ENCODE results near the gene PIWIL4.
"Not testable (repeated sequence)": the region's sequence is repeated elsewhere in the genome, so short reads cannot be mapped to it uniquely, and the experiment has no call there.

The PIWIL4 gene

GRCh38 chr11:94636388-94636949, 69.3 kb downstream of the PIWIL4 start:
- no peak for DNase-seq (ENCODE audit: low read depth, low spot score)

- DNase-seq (ENCODE audit: low read depth, low spot score): peak; percentile 54
Observed at GRCh38 chr11:94638301-94638901, 71.2 kb downstream of the PIWIL4 start.

GRCh38 chr11:94638902-94639373, 71.8 kb downstream of the PIWIL4 start:
- DNase-seq (ENCODE audit: low read depth, low spot score): no peak

DNA sequence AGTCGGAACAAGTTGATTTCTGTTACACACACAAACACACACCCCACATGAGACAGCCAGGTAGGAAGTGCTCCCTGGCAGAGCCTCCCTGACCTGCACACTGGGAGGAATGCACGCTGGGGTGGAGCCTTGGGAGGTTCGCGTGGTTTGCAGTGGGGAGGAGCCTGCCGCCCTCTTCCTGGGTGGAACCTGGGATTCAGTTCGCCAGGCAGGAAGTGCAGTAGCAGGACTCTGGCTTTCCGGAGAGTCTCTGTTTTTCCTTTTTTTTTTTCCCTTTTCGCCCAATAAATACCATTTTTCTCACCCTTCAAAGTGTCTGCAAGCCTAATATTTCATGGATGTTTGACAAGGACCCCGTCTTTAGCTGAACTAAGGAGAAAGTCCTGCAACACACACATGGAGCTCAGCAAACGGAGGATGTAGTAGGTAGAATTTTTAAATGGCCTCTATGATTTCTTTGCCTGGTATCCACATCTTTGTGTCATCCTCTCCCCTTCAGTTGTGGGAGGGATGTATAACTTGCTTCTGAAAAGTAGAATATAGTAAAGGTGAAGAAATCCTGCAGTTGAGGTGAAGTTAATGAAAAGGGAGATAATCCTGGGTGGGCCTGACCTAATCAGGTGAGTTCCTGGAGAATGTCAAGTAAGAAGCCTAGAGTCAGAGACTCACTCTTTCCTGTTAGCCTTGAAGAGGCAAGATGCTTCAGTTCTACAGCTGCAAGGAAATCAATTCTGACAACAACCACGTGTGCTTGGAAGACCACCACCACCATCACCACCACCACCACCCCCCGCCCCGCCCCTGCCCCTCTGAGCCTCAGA, 72.9 kb downstream of the PIWIL4 start:
- no peak for DNase-seq (ENCODE audit: low read depth, low spot score)

DNA sequence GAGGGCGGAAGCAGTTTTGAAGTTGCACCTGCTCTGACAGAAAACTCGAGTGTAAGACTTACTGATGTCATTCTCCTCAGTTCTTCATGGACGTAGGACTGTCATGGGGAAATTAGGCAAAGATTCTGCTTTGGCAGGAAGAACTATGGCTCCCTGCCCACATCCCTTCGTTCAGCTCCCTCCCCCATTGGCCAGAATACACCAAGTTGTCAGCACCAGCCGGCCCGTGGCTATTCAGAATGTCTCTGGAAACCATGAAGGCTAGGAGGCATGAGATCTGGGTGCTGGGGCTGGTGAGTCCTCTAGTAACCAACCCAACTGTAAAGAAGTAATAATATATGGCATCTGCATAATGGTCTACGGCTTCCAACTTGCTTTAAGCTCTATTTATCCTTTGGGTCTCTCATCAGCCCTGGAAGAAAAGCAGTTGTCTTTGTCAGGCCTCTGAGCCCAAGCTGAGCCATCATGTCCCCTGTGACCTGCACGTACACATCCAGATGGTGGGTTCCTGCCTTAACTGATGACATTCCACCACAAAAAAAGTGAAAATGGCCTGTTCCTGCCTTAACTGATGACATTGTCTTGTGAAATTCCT, 74.1 kb downstream of the PIWIL4 start:
- DNase-seq (ENCODE audit: low read depth, low spot score): no peak

DNA sequence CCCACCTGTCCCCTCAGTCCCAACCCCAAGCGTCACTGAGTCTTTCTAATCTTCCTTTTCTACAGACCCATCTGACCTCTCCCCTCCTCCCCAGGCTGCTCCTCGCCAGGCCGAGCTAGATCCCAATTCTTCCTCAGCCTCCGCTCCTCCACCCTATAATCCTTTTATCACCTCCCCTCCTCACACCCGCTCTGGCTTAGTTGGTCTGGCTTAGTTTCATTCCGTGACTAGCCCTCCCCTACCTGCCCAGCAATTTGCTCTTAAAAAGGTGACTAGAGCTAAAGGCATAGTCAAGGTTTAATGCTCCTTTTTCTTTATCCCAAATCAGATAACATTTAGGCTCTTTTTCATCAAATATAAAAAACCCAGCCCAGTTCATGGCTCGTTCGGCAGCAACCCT, 76.0 kb downstream of the PIWIL4 start:
- not testable (repeated sequence) for DNase-seq (ENCODE audit: low read depth, low spot score)

DNA sequence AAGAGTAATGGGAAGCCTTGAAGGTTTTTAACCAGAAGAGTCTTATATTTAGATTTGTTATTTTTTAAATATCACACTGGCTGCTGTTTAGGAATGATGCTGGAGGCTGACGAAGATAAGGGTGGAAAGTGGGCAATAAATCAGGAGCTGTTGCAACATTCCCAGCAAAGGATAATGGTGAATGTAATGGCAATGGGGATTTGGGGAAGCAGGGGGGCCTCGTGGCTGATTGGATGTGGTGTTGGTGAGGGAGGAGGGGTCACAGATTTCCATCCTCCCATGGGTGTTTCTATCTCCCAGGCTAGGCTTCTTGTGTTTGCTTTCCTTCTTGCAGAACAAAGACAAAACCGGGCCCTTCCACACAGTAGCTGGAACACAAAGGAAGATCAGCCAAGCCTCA, 80.8 kb downstream of the PIWIL4 start:
- DNase-seq (ENCODE audit: low read depth, low spot score): no peak

- no peak for DNase-seq (ENCODE audit: low read depth, low spot score)
Observed at GRCh38 chr11:94648789-94649188, 81.6 kb downstream of the PIWIL4 start.

DNA sequence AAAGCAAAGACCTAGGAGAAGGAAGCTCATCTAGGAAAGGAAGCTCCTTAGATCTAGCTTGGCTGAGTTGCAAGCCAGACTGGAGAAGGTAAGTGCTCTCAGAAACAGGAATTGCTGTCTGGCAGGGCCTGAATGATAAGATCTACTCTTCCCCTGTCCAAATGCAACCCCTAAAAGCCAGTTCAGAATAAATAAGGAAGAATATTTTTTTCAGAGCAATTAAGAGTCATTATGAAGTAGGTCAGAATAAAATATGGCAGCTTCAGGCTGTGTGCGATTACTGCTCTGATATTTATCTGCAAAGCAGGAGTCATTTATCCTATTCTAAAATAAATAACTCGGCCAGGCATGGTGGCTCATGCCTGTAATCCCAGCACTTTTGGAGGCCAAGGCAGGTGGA, 82.1 kb downstream of the PIWIL4 start:
- no peak for DNase-seq (ENCODE audit: low read depth, low spot score)

DNA sequence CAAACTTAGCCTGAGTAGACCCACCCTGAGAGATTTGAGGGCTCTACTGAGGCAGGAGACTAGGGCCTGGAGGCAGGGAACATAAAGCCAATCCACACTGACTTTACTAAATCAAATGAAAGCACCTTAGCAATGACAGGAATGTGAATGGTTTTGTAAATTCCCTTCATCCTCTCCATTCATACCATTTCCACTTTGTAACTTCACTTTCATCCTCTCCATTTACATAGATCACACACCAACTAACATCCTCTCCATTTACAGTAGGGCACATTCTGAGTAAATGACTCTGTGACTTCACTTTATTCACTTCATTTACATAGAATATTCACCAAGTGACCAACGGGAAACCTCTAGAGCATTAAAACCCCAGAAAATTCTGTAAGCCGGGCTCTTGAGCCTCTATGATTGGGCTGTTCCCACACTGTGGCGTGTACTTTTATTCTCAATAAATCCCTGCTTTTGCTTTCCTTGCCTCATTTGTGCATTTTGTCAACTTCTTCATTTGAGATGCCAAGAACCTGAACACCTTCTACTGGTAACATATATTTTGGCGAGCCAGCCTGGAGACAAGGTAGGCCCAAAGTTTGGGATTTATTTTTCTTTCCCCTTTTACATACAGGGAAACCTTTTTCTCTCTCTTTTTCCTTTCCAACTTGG, 82.9 kb downstream of the PIWIL4 start:
- DNase-seq (ENCODE audit: low read depth, low spot score): peak; percentile 38

DNA sequence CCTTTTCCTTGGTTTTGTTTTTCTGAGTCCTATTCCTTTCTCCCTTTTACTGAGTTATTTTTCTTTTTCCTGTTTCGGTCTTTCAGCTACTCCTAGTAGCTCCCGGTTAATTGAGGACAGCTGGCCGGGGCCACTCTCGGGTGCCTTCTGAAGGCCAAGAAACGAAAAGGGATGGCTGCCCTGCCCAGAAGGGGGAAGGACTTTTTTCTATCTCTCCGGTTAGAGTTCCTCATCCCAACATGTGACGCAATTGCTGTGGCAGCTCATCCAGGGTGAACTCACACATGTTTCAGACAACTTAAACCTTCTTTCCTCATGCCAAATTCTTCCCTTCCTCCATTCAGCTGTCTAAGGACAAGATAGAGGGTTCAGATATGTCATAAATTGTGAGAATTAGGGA, 83.6 kb downstream of the PIWIL4 start:
- DNase-seq (ENCODE audit: low read depth, low spot score): no peak

- no peak for DNase-seq (ENCODE audit: low read depth, low spot score)
Observed at GRCh38 chr11:94652735-94653284, 85.6 kb downstream of the PIWIL4 start.

GRCh38 chr11:94653561-94653960, 86.4 kb downstream of the PIWIL4 start:
- no peak for DNase-seq (ENCODE audit: low read depth, low spot score)

- no peak for DNase-seq (ENCODE audit: low read depth, low spot score)
Observed at GRCh38 chr11:94654201-94654600, 87.0 kb downstream of the PIWIL4 start.

DNA sequence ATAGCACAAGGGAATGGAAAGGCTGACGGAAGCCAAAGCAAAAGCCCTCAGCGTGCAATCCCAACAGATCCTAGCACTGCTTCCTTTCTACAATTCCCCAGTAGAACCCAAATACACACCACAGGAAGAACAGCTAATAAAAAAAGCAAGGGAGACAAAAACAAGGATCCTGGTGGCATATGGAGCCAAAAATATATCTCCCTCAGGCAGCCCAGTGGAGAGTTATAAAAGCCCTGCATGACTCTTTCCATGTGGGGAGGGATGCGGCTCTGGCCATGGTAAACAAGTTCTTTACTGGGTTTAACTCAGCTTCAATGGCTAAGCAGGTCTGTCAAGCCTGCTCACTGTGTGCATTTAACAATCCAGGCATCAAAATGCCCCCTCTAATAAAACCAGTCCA, 88.1 kb downstream of the PIWIL4 start:
- no peak for DNase-seq (ENCODE audit: low read depth, low spot score)

- DNase-seq (ENCODE audit: low read depth, low spot score): no peak
Observed at GRCh38 chr11:94655956-94656355, 88.8 kb downstream of the PIWIL4 start.

DNA sequence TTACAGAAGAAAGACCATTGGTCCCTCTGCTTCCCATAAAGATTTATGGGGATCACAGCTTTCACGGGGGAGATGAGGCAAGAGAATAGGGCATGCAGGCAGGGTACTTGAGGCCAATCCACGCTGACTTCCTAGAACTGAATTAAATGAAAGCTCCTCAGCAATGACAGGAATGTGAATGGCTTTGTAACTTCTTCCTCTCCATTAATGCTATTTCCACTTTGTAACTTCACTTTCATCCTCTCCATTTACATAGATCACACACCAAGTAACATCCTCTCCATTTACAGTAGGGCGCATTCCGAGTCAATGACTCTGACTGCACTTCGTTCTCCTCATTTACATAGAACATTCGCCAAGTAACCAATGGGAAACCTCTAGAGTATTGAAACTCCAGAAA, 89.8 kb downstream of the PIWIL4 start:
- peak; percentile 35 for DNase-seq (ENCODE audit: low read depth, low spot score)

- no peak for DNase-seq (ENCODE audit: low read depth, low spot score)
Observed at GRCh38 chr11:94657629-94658028, 90.5 kb downstream of the PIWIL4 start.

- DNase-seq (ENCODE audit: low read depth, low spot score): no peak
Observed at GRCh38 chr11:94658386-94658785, 91.2 kb downstream of the PIWIL4 start.

- DNase-seq (ENCODE audit: low read depth, low spot score): no peak
Observed at GRCh38 chr11:94658888-94659287, 91.7 kb downstream of the PIWIL4 start.

DNA sequence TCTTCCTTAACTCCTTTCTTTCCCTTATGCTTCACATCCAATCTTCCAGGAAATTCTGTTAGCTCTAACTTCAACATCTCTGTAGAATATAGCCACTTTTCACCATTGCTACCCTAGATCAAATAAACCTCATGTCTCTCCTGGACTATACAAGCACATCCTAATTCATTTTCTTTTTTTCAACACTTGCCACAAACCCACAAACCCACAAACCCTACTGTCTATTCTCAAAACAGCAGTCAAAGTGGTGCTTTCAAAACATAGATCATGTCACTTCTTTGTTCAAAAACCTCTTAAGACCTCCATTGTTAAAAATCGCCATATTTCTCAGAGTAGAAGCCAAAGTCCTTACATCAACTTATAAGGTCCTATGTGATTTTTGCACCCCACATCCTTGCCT, 94.3 kb downstream of the PIWIL4 start:
- DNase-seq (ENCODE audit: low read depth, low spot score): no peak
